C4-2B (cell line): Measurements from ENCODE around the gene STH.

Experiments used
- ZFX ChIP-seq: fragments of 450-650 bp; IDR thresholded peaks from 2 replicates; pipeline ENCODE4 v1.6.1; 2017
- TF ChIP-seq, protein P1 (sequence below): fragments of 450-650 bp; conservative IDR thresholded peaks from 2 replicates; pipeline ENCODE4 v1.5.1; 2017; ENCODE audit warnings: mild to moderate bottlenecking

DNA sequence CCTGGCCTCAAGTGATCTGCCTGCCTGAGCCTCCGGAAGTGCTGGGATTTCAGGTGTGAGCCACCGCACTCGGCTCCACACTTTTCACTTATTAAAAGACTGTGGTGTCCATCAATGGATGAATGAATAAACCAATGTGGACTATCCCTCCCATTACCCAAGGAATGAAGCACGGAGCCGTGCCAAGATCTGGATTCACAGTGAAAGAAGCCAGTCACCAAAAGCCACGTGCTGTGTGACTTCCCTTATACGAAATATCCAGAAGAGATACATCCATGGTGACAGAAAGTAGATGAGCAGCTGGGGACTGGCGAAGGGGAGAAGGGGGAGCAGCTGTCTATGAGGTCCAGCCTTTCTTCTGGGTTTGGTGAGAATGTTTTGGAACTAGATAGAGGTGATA lies 48.2 kb upstream of the STH start:
- TF ChIP-seq, protein P1, sequence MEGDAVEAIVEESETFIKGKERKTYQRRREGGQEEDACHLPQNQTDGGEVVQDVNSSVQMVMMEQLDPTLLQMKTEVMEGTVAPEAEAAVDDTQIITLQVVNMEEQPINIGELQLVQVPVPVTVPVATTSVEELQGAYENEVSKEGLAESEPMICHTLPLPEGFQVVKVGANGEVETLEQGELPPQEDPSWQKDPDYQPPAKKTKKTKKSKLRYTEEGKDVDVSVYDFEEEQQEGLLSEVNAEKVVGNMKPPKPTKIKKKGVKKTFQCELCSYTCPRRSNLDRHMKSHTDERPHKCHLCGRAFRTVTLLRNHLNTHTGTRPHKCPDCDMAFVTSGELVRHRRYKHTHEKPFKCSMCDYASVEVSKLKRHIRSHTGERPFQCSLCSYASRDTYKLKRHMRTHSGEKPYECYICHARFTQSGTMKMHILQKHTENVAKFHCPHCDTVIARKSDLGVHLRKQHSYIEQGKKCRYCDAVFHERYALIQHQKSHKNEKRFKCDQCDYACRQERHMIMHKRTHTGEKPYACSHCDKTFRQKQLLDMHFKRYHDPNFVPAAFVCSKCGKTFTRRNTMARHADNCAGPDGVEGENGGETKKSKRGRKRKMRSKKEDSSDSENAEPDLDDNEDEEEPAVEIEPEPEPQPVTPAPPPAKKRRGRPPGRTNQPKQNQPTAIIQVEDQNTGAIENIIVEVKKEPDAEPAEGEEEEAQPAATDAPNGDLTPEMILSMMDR = no peak
- TF ChIP-seq ZFX = no peak
